ENCODE measurements around the gene AIRE.

DNA sequence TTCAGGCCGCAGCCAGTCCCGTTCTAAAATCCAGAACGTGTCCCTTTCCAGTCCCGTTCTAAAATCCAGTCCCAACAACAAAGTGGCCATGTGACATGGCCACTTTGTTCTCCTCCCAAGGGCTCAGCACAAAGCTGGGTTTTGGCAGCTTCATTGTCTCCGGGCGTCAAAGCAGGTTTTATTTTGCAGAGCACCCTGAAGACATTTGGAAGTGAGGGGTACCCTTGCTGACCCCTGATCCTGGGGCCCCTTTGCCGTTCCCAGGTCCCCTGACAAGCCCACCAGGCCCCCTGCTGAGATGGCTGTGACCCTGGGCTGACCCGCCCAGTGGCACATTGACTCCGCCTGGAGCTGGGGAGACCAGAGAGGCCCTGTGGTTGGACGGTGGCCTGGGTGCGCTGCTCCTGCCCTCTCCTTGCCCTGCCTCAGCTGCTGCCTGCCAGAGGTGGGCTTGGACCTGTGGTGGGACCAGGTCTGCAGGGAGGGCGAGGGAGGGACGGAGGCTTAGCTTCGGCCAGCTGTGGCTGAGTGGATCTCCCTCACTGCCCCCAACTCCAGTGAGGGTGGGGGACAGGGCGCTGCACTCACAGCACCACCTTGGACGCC, 18.4 kb downstream of the AIRE start:
- TF ChIP-seq, protein P1, sequence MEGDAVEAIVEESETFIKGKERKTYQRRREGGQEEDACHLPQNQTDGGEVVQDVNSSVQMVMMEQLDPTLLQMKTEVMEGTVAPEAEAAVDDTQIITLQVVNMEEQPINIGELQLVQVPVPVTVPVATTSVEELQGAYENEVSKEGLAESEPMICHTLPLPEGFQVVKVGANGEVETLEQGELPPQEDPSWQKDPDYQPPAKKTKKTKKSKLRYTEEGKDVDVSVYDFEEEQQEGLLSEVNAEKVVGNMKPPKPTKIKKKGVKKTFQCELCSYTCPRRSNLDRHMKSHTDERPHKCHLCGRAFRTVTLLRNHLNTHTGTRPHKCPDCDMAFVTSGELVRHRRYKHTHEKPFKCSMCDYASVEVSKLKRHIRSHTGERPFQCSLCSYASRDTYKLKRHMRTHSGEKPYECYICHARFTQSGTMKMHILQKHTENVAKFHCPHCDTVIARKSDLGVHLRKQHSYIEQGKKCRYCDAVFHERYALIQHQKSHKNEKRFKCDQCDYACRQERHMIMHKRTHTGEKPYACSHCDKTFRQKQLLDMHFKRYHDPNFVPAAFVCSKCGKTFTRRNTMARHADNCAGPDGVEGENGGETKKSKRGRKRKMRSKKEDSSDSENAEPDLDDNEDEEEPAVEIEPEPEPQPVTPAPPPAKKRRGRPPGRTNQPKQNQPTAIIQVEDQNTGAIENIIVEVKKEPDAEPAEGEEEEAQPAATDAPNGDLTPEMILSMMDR (conservative IDR thresholded peaks at IDR 0.05; ENCODE audit: low read depth, low read length), result no peak
- TF ChIP-seq EZH2 (IDR thresholded peaks at IDR 0.05; ENCODE audit: borderline replicate concordance, low read depth, low read length, poor library complexity, severe bottlenecking), result no peak

Measured in A673 (cell line).